Ascending aorta (tissue), 2 donors: ENCODE results near the gene GJB2. TPM values are rescaled to one million over a fixed set of nuclear protein-coding genes. Genes with fewer than 3 reads are reported as not detected.

Experiments used
- DNase-seq, 2 donors: peaks; one replicate each; pipeline ENCODE4 v3.0.0-alpha.2; 2019; ENCODE audit warnings: low spot score in 2 of 2
- H3K27ac ChIP-seq, 2 donors: fragments of 200-600 bp; sonication (generic); one replicate each; pipeline ENCODE4 v1.5.1; 2016 to 2017; ENCODE audit warnings: mild to moderate bottlenecking in 1 of 2
- H3K27me3 ChIP-seq: fragments of 200-600 bp; sonication (generic); one replicate; pipeline ENCODE4 v1.5.1; 2017
- H3K36me3 ChIP-seq, 2 donors: fragments of 200-600 bp; sonication (generic); one replicate each; pipeline ENCODE4 v1.5.1; 2016
- H3K4me1 ChIP-seq, 2 donors: fragments of 200-600 bp; sonication (generic); one replicate each; pipeline ENCODE4 v1.5.1; 2016 to 2017; ENCODE audit warnings: mild to moderate bottlenecking in 1 of 2
- H3K4me3 ChIP-seq, 2 donors: fragments of 200-600 bp; sonication (generic); one replicate each; pipeline ENCODE4 v1.5.1; 2016 to 2017; ENCODE audit warnings: mild to moderate bottlenecking in 1 of 2
- H3K9me3 ChIP-seq, 2 donors: fragments of 200-600 bp; sonication (generic); one replicate each; pipeline ENCODE4 v1.5.1; 2016
- CTCF ChIP-seq, 3 experiments: fragments of 200-600 bp in 2 of 3; fragments of 450-650 bp in 1 of 3; sonication (generic) in 2 of 3; IDR thresholded peaks; one replicate each; pipeline ENCODE4 v1.5.1; 2016 to 2019; ENCODE audit warnings: antibody characterized with exemption in 3 of 3, mild to moderate bottlenecking in 1 of 3, moderate library complexity in 1 of 3
- intact Hi-C: fragments of 100-400 bp; cut with DNase I; formaldehyde crosslinking; loops from one replicate; pipeline ENCODE4 v1.15.1; 2023
- total RNA-seq: library from RNA; depleted of rRNA; stranded (reverse); fragments of >200 nt; gene quantifications from one replicate; pipeline ENCODE4 v1.1.0, GENCODE V29; 2016

GJB2 gene
- total RNA-seq, 1 donor from 2014 or later, result 0.21 TPM

GRCh38 chr13:20192158-20192835, 441 bp downstream of the GJB2 start:
- Histone ChIP-seq H3K36me3 (no peaks in the 10 kb centered on the region), H3K4me1 (peaks cover 7 to 18% of the 10 kb centered on the region in 2 donors), H3K4me3 (peak overlapping the region; percentile 58 to 59), H3K27me3 (peaks cover 25% of the 10 kb centered on the region), H3K27ac (no peak overlapping the region), H3K9me3 (no peaks in the 10 kb centered on the region)
- intact Hi-C loops, result loop anchor here (10.0 kb wide), 1 partner anchor 303 kb away; no protein-coding TSS in a partner anchor
- no peak for TF ChIP-seq CTCF (IDR thresholded peaks at IDR 0.05)
- no peak for DNase-seq

DNA sequence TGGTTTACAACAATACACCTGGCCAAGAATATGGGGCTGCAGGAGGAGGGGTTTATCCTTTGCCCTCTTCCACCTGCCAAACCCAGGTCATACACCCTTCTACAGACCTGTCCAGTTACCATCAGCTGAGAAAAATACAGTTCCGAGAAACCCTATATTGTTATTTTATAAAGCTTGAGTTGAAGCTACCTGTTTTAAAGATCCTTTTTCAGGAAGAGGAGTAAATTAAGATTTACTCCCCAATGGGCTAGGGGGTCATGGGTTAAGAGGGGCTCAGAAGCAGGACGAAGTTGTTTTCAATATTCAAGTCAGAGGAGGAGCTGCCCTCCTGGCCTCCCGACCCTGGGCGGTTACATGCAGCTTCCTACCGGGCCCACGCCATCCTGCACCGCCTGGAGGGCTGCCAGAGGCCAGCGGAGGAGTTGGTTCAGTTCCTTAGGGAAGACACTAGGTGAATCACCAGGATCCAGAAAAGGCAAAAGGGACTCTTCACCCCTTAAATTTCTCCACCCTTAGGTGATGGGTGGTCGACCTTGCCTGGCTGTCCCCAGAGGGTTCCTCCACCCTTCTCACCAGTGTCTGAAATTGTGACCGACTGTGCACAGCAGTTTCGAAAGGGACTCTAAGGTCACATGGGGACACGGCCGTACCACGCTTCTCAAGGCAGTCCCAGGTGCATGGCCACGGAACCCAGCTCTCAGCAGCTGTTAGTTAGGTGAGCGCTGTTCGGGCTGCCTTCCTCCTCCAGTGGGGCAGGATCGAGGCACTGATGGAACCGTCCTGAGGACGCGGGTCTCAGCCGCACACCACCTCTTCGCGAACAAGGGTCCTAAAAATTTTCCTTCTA, 1.2 kb downstream of the GJB2 start:
- no peak for TF ChIP-seq CTCF (IDR thresholded peaks at IDR 0.05)
- Histone ChIP-seq H3K27ac (no peak overlapping the region), H3K4me1 (peaks cover 7 to 18% of the 10 kb centered on the region in 2 donors), H3K9me3 (no peaks in the 10 kb centered on the region), H3K27me3 (peaks cover 25% of the 10 kb centered on the region), H3K36me3 (no peaks in the 10 kb centered on the region), H3K4me3 (peak overlapping the region; percentile 58 to 59)
- intact Hi-C loops, result loop anchor here (10.0 kb wide), 1 partner anchor 303 kb away; no protein-coding TSS in a partner anchor
- no peak for DNase-seq

GRCh38 chr13:20190481-20191310, 2.0 kb downstream of the GJB2 start:
- no peak for DNase-seq
- intact Hi-C loops, result loop anchor here (10.0 kb wide), 1 partner anchor 304 kb away; no protein-coding TSS in a partner anchor
- peaks cover 25% of the 10 kb centered on the region for H3K27me3 ChIP-seq
- no peak overlapping the region for H3K4me3 ChIP-seq
- peaks cover 7 to 18% of the 10 kb centered on the region in 2 donors for H3K4me1 ChIP-seq
- no peaks in the 10 kb centered on the region for H3K9me3 ChIP-seq
- no peaks in the 10 kb centered on the region for H3K36me3 ChIP-seq
- TF ChIP-seq CTCF (IDR thresholded peaks at IDR 0.05), result no peak
- H3K27ac ChIP-seq, result no peak overlapping the region

DNA sequence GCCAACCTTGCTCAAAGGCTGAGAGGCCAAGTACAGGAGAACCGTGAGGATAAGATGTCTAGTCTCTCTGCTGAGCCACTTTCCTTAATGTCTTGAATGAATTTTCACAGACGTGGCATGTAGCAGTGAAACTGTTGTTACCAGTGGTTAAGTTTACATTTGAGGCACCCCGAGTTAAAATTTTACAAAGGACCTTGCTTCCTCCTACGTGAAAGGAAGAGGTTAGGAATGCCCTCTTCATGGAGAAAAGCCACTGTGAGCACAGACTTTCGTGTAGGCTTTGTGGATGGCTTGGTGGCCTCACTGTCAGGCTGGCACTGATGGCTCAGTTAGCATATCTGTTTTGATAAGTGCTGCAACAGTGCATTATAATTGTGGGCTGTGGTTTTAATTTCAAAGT, 2.7 kb downstream of the GJB2 start:
- peaks cover 7 to 18% of the 10 kb centered on the region in 2 donors for H3K4me1 ChIP-seq
- no peak for TF ChIP-seq CTCF (IDR thresholded peaks at IDR 0.05)
- no peak overlapping the region for H3K4me3 ChIP-seq
- no peak overlapping the region for H3K27ac ChIP-seq
- no peaks in the 10 kb centered on the region for H3K9me3 ChIP-seq
- peaks cover 25% of the 10 kb centered on the region for H3K27me3 ChIP-seq
- H3K36me3 ChIP-seq, result no peaks in the 10 kb centered on the region
- DNase-seq, result no peak
- intact Hi-C loops, result loop anchor here (10.0 kb wide), 1 partner anchor 305 kb away; no protein-coding TSS in a partner anchor
